ENCODE data around the gene ARMC9. TPM values are rescaled to one million over a fixed set of nuclear protein-coding genes. Genes with fewer than 3 reads are reported as not detected.

ARMC9 gene
- total and polyA plus RNA-seq, 7 donors = 2.4 to 95.3 (median 24.3) TPM

- Histone ChIP-seq H3K9me3 (no peaks in the 10 kb centered on the region), H3K4me1 (peaks cover 0 to 52% (median 37%) of the 10 kb centered on the region in 4 donors), H3K36me3 (peaks cover 0 to 28% (median 0%) of the 10 kb centered on the region in 4 donors), H3K27me3 (no peaks in the 10 kb centered on the region), H3K27ac (peak overlapping the region; percentile 69 to 89 (median 82)), H3K4me3 (no peak overlapping the region)
- intact Hi-C loops (cut with DNase I) = no loop called here
- TF ChIP-seq POLR2AphosphoS5 (IDR thresholded peaks at IDR 0.05) (peak; percentile 56 to 77 (median 64)), POLR2A (IDR thresholded peaks at IDR 0.05) (no peak), EP300 (IDR thresholded peaks at IDR 0.05) (peak; percentile 21 to 80 (median 52))
- DNase-seq = peak; percentile 65
- 75 to 84% methylated on average over 7 of the region's 7 CpGs for WGBS, 2 donors
Observed at GRCh38 chr2:231222318-231223000, 24.0 kb downstream of the ARMC9 start.

- H3K4me3 ChIP-seq = no peak overlapping the region
- no peaks in the 10 kb centered on the region for H3K27me3 ChIP-seq
- no peaks in the 10 kb centered on the region for H3K9me3 ChIP-seq
- H3K4me1 ChIP-seq = peaks cover 0 to 57% (median 42%) of the 10 kb centered on the region in 4 donors
- no peak for DNase-seq
- peak overlapping the region; percentile 69 to 89 (median 82) for H3K27ac ChIP-seq
- H3K36me3 ChIP-seq = peaks cover 0 to 23% (median 0%) of the 10 kb centered on the region in 4 donors
- intact Hi-C loops (cut with DNase I) = no loop called here
- 20 to 64% methylated on average over 3 of the region's 3 CpGs for WGBS, 2 donors
- TF ChIP-seq EP300 (IDR thresholded peaks at IDR 0.05) (no peak), POLR2AphosphoS5 (IDR thresholded peaks at IDR 0.05) (no peak), POLR2A (IDR thresholded peaks at IDR 0.05) (no peak), CTCF (IDR thresholded peaks at IDR 0.05) (no peak)
Observed at GRCh38 chr2:231223001-231223375, 24.6 kb downstream of the ARMC9 start.

- TF ChIP-seq CTCF (IDR thresholded peaks at IDR 0.05) (no peak), EP300 (IDR thresholded peaks at IDR 0.05) (no peak), POLR2AphosphoS5 (IDR thresholded peaks at IDR 0.05) (no peak), POLR2A (IDR thresholded peaks at IDR 0.05) (no peak)
- no peak overlapping the region for H3K4me3 ChIP-seq
- no peaks in the 10 kb centered on the region for H3K9me3 ChIP-seq
- WGBS, 2 donors = 41 to 60% methylated on average over 6 of the region's 6 CpGs
- no peaks in the 10 kb centered on the region for H3K27me3 ChIP-seq
- H3K27ac ChIP-seq = peak overlapping the region; percentile 69 to 89 (median 82)
- peaks cover 0 to 62% (median 46%) of the 10 kb centered on the region in 4 donors for H3K4me1 ChIP-seq
- intact Hi-C loops (cut with DNase I) = no loop called here
- peaks cover 0 to 18% (median 0%) of the 10 kb centered on the region in 4 donors for H3K36me3 ChIP-seq
- peak; percentile 12 for DNase-seq
Observed at GRCh38 chr2:231223458-231223976, 25.1 kb downstream of the ARMC9 start.

- 73 to 75% methylated on average over 12 of the region's 12 CpGs for WGBS, 2 donors
- Histone ChIP-seq H3K27ac (peak overlapping the region; percentile 69 to 89 (median 82)), H3K4me1 (peaks cover 0 to 64% (median 49%) of the 10 kb centered on the region in 4 donors), H3K9me3 (no peaks in the 10 kb centered on the region), H3K4me3 (no peak overlapping the region), H3K27me3 (no peaks in the 10 kb centered on the region), H3K36me3 (no peaks in the 10 kb centered on the region)
- TF ChIP-seq CTCF (IDR thresholded peaks at IDR 0.05) (peak; percentile 75 to 93 (median 84)), POLR2AphosphoS5 (IDR thresholded peaks at IDR 0.05) (peak in 3 of 4 donors; percentile 45 to 55 (median 46)), POLR2A (IDR thresholded peaks at IDR 0.05) (no peak)
- peak; percentile 88 for DNase-seq
- intact Hi-C loops (cut with DNase I) = loop anchor here (1.0 to 5.0 kb wide), 3 partner anchors 123 to 225 kb away; no protein-coding TSS in a partner anchor
Observed at GRCh38 chr2:231227310-231228162, 29.1 kb downstream of the ARMC9 start.
